AG09319 (cell line): ENCODE data around the gene SMAD7.
"Not testable (repeated sequence)": the region's sequence is repeated elsewhere in the genome, so short reads cannot be mapped to it uniquely, and the experiment has no call there.

Source experiments
- DNase-seq: peaks from one replicate; pipeline ENCODE4 v3.0.0-alpha.2; 2010; ENCODE audit warnings: low read depth; ENCODE audit errors: extremely low read depth
- CTCF ChIP-seq: IDR thresholded peaks from 2 replicates; pipeline ENCODE4 v1.5.1; 2011; ENCODE audit warnings: low read depth, mild to moderate bottlenecking, inconsistent platforms, low read length, moderate library complexity

SMAD7 gene

GRCh38 chr18:48871391-48872166, 79.2 kb downstream of the SMAD7 start:
- TF ChIP-seq CTCF: no peak
- DNase-seq: no peak

- not testable (repeated sequence) for DNase-seq
Measured at GRCh38 chr18:48870926-48871325, 79.8 kb downstream of the SMAD7 start.
